SK-N-MC (cell line): Measurements from ENCODE around the gene MYOZ2.

Source experiments
- EZH2 ChIP-seq: fragments of 200-600 bp; sonication (generic); IDR thresholded peaks from one replicate; pipeline ENCODE4 v1.6.1; 2017; ENCODE audit warnings: antibody characterized with exemption
- FOXP2 ChIP-seq: optimal IDR thresholded peaks from 2 replicates; pipeline ENCODE3; 2011; ENCODE audit warnings: mild to moderate bottlenecking, moderate library complexity; ENCODE audit not compliant: insufficient read depth; ENCODE audit errors: extremely low read length, control extremely low read depth
- POLR2AphosphoS5 ChIP-seq: IDR thresholded peaks from 2 replicates; pipeline ENCODE4 v1.6.1; 2012; ENCODE audit warnings: mild to moderate bottlenecking, low read depth, low read length, borderline replicate concordance

DNA sequence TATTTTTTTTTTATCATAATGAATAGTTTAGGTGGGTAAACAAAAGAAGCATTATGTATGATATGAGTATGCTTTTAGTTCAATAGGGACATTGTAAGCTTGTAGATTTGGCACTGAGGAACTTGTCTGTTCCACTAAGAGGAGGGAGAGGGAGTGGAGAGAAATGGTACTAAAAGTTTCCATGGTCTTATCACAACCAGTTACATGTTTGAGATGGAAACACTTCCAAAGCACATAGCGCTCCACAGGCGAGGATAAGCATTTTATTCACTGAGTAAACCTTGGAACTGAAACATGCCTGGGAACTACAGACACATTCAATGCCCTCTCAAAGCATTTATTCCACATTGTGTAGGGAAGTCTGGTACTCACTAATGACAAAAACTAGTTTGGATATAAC is 15.5 kb downstream of the MYOZ2 start:
- no peak for TF ChIP-seq EZH2
- no peak for TF ChIP-seq FOXP2
- no peak for TF ChIP-seq POLR2AphosphoS5
